ENCODE results near the gene OSTN.

OSTN gene

GRCh38 chr3:191314109-191314728 lies 115.2 kb downstream of the OSTN start:
- no peak for DNase-seq

Measured in NCI-H82 (cell line).